NCI-H1092 (cell line): ENCODE results near the gene C5orf34.
A peak's percentile ranks its signal among the peaks of the same experiment; 100 is the strongest.
"Not testable (repeated sequence)": the region's sequence is repeated elsewhere in the genome, so short reads cannot be mapped to it uniquely, and the experiment has no call there.

Experiments used
- DNase-seq: peaks from one replicate; lab custom pipeline; 2025; lab: John Stamatoyannopoulos, UW

The C5orf34 gene

GRCh38 chr5:43514816-43515677 is at the start of gene C5orf34:
C5orf34 (minus strand) TSS chr5:43515148; CDS start chr5:43509339, 5,809 bp downstream.
- DNase-seq: peak; percentile 95

DNA sequence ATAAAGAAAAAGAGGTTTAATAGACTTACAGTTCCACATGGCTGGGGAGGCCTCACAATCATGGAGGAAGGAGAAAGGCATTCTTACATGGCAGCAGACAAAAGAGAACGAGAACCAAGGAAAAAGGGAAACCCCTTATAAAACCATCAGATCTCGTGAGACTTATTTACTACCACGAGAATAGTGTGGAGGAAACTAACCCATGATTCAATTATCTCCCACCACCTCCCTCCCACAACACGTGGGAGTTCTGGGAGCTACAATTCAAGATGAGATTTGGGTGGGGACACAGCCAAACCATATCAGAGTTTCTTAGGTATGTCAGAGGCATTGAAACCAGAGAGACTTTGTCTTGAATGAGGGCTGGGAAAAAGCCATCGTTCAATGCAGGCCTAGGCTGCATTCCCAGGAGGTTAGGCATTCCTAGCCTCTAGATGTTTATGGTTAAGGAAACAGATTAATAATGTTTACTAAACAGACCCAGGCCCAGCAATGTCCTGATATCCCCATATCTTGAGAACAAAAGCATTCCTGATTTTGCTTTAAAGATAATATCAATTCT is 49.4 kb upstream of the C5orf34 start:
- no peak for DNase-seq

- DNase-seq: no peak
Measured at GRCh38 chr5:43563321-43563720, 48.4 kb upstream of the C5orf34 start.

DNA sequence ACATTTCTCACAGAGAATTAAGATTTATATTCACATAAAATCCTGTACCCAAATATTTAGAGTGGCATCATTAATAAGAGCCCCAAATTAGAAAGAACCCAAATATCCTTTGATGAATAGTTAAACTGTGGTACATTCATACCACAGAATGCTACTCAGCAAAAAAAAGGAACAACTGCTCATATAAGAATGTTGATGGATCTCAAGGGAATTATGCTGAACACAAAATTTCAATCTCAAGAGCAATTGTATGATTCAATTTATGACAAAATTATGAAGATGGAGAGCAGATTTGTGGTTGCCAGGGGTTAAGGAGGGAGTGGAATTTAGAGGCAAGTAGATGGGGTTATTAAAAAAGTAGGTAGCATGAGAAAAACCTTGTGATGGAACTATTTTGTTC is 46.4 kb upstream of the C5orf34 start:
- DNase-seq: no peak

DNA sequence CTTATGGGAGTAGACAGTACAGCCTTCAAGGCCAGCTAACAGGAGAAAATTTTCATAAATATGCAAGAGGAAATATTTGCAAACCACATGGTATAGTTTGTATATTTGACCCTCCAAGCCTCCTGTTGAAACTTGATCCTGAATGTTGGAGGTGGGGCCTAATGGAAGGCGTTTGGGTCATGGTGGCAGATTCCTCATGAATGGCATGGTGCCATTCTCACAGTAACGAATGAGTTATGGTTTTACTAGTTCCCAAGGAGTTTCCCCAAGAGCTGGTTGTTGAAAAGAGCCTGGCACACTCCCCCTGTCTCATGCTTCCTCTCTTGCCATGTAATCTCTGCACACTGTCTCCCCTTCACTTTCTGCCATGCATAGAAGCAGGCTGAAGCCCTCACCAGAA is 45.2 kb upstream of the C5orf34 start:
- DNase-seq: no peak

DNA sequence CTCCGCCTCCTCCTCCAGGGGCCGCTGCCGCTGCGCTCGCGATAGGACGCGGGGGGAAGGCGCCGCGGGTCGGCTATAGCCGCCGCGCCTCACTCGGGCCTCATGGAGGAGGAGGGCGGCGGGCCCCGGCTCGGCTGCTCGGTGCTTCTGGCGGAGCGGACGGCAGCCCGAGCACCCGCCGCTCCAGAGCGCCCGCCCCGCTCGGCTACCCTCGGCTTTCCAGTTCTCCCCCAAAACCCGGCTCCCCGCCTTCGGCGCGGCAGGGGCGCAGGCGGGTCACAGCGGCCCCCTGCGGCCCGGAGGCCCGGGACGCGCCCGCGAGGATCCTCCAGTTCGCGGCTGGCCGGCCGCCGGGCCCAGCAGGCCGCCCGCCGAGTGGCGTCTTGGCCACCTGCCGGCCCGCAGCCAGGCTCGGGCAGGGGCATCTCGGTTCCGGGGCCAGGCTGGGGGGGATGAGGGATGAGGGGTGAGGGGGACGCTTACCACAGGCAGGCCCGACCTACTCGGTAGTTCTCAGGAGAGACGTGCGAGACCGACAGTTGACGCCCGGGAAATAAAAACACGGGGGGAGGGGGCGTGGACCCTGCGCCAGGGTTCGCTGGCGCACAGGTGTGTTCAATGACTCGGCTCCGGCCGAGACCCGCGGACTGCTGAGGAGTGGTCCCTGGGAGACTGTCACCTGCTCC is 42.1 kb upstream of the C5orf34 start, which contains the start of gene PAIP1:
Gene PAIP1, minus strand, starts transcription at position 221 of the 686 bp plus-strand sequence. CDS start 231 bp downstream, outside the sequence.
- DNase-seq: peak; percentile 73

- DNase-seq: not testable (repeated sequence)
Measured at GRCh38 chr5:43556607-43556856, 41.6 kb upstream of the C5orf34 start.

GRCh38 chr5:43555895-43556606 is 41.1 kb upstream of the C5orf34 start:
- no peak for DNase-seq

GRCh38 chr5:43554497-43554896 is 39.5 kb upstream of the C5orf34 start:
- DNase-seq: no peak

DNA sequence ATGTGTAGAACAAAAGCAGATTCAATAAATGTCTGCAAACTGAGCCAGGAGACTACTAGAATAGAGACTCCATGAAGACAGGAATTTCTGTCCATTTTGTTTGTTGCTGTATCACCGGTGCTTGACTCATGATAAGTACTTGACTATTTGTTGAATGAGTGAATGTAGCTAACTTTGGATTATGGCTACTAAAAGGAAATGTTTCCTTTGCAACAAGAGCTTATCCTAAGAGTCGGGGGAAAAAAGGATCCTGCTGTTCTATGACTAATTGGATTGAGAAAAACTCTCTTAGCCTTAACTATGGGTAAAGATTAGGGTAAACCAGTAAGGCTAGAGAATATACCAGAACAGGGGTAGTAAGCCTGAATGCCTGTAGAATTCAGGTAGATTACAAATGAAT is 38.4 kb upstream of the C5orf34 start:
- no peak for DNase-seq

DNA sequence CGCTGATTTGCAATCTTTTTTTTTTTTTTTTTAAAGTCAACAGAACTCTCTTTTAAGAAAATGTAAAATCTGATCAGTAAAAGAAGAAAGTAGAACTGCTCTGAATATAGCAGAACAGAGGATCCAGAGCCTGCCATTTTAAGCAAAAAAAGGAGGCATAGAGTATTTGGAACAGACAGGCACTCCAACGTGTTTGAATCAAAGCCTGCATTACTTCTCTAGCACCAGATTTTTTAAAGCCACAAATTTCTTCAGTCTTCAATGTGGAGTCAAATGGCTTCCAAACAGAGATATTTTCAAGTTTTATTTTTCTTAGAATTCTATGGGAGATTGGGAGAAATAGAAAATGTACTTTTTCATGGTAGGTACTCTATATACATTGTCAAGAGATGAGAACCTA is 36.8 kb upstream of the C5orf34 start:
- no peak for DNase-seq

DNA sequence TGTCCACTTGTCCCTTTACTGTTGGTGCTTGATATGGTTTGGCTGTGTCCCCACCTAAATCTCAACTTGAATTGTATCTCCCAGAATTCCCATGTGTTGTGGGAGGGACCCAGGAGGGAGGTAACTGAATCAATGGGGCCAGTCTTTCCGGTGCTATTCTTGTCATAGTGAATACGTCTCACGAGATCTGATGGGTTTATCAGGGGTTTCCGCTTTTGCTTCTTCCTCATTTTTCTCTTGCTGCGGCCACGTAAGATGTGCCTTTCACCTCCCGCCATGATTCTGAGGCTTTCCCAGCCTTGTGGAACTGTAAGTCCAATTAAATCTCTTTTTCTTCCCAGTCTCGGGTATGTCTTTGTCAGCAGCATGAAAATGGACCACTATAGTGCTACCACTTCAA is 34.3 kb upstream of the C5orf34 start:
- not testable (repeated sequence) for DNase-seq

- no peak for DNase-seq
Measured at GRCh38 chr5:43548358-43548757, 33.4 kb upstream of the C5orf34 start.

DNA sequence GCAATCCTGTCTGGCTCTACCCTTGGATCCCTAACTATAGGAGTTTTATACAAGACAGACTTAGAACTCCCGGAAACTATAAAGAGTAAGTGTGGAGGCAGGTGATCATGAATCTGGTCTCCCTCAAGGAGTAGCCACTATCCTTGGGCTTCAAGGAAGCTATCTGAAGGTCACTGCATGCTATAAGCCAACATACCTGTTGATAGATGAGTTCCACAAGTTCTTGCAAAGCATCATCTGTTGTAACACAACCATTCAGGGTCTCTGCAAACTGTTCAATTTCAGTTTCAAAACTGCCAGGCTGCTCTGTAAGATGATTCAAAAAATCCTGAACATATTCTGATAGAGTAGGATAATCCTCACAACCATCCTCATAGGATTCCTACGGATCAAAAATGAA is 32.6 kb upstream of the C5orf34 start:
- no peak for DNase-seq

- DNase-seq: no peak
Measured at GRCh38 chr5:43543434-43543833, 28.5 kb upstream of the C5orf34 start.

GRCh38 chr5:43540746-43541145 is 25.8 kb upstream of the C5orf34 start:
- DNase-seq: no peak

- DNase-seq: no peak
Measured at GRCh38 chr5:43536972-43537371, 22.0 kb upstream of the C5orf34 start.

DNA sequence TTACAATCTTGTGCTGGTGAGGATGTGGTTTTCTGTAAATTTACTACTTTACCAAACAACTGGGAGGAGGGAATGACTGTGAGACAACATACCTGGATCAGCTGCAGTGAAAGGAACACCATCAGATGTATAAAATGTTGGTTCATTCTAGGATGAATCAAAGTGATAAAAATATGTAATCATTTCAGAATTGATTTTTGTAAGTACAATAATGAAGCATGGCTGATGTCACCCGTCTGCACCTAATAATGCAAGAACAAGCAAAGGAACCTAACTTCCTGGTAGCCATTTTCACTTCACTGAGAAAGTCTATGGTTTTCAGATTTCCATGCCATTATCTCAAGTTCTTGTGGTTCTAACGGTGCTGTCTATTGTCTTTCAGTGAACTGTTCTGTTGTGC is 18.7 kb upstream of the C5orf34 start:
- no peak for DNase-seq

DNA sequence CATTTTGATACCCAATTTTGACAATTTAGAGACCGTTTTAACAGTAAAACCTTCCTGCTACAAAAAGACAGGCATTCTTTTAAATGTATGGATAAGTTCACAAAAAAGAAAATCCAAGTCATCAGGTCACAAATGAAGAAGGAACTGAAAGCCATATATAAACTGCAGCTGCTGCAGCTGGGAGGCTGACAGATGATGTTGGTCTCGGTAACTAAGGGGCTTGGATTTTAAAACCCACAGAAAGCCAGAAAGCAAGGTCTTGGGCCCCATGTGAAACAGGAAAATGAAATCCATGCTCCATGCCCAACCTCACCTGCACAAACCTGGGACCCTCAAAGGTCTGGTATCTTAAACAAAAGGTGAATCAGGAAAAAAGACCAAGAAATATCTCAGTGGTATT is 15.7 kb upstream of the C5orf34 start:
- no peak for DNase-seq

- no peak for DNase-seq
Measured at GRCh38 chr5:43523662-43524072, 8.7 kb upstream of the C5orf34 start.

DNA sequence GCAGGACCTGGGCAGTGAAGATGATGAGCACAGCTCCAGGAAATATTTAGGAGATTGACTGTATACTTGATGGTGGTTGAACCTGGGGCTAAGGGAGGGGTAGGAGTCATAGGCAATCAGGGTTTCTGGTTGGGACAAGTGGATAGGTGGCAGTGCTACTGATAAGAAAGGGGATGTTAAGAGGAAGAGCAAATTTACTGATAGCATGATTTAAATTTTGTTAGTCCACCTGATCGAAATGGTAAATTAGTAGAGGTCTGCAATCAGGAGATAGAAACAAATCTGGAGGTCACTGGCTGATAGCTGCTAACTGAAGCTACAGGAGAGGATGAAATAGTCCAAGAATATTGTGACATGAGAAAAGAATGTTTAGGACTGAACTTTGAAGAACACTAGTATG is 5.7 kb upstream of the C5orf34 start:
- no peak for DNase-seq

GRCh38 chr5:43515678-43516048 is 715 bp upstream of the C5orf34 start:
- no peak for DNase-seq

GRCh38 chr5:43514471-43514815 is 505 bp downstream of the C5orf34 start:
- DNase-seq: no peak
